Stomach (tissue), 4 donors: ENCODE data around the gene USP36.

Experiments used
- EP300 ChIP-seq: sonication (generic); formaldehyde crosslinking; IDR thresholded peaks from one replicate; pipeline ENCODE4 v1.6.1; 2017; ENCODE audit warnings: antibody characterized with exemption
- POLR2A ChIP-seq, 4 donors: fragments of 450-650 bp; IDR thresholded peaks; one replicate each; pipeline ENCODE4 v1.6.1; 2016; ENCODE audit warnings: antibody characterized with exemption in 4 of 4, control low read depth in 2 of 4, mild to moderate bottlenecking in 1 of 4, moderate library complexity in 1 of 4
- POLR2AphosphoS5 ChIP-seq, 3 donors: sonication (generic); formaldehyde crosslinking; IDR thresholded peaks; one replicate each; pipeline ENCODE4 v1.6.1; 2016; ENCODE audit warnings: antibody characterized with exemption in 3 of 3
- TF ChIP-seq, protein P1 (sequence below), 7 experiments: fragments of 450-650 bp in 4 of 7; fragments of 200-600 bp in 3 of 7; sonication (generic) in 3 of 7; IDR thresholded peaks; one replicate each; pipeline ENCODE4 v1.5.1; 2016 to 2019; ENCODE audit warnings: antibody characterized with exemption in 7 of 7, control low read depth in 2 of 7, mild to moderate bottlenecking in 1 of 7

DNA sequence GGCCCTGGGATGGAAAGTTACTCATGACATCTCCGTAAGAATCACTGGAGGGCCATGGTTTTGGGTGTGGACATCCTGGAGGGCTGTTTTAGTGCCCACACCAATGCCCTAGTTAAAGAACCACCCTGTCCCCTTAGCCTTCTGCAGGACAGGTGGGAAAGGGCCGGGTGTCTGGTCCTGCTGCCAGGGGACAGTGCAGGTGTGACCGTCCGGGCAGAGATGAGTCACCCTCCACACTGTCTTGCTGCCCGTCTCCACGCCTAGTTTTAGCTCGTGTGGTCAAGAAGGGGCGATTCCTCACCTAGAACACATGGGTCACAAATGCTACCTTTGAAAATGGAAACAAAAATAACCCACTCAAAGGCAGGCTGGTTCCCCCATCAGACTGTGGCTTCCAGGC lies 45.3 kb upstream of the USP36 start:
- TF ChIP-seq EP300 (no peak), POLR2AphosphoS5 (IDR thresholded peaks at IDR 0.05) (no peak), POLR2A (IDR thresholded peaks at IDR 0.05) (no peak)
- TF ChIP-seq, protein P1, sequence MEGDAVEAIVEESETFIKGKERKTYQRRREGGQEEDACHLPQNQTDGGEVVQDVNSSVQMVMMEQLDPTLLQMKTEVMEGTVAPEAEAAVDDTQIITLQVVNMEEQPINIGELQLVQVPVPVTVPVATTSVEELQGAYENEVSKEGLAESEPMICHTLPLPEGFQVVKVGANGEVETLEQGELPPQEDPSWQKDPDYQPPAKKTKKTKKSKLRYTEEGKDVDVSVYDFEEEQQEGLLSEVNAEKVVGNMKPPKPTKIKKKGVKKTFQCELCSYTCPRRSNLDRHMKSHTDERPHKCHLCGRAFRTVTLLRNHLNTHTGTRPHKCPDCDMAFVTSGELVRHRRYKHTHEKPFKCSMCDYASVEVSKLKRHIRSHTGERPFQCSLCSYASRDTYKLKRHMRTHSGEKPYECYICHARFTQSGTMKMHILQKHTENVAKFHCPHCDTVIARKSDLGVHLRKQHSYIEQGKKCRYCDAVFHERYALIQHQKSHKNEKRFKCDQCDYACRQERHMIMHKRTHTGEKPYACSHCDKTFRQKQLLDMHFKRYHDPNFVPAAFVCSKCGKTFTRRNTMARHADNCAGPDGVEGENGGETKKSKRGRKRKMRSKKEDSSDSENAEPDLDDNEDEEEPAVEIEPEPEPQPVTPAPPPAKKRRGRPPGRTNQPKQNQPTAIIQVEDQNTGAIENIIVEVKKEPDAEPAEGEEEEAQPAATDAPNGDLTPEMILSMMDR (IDR thresholded peaks at IDR 0.05), result no peak
